ENCODE data around the gene ARL15. TPM values are rescaled to one million over a fixed set of nuclear protein-coding genes. Genes with fewer than 3 reads are reported as not detected.

The ARL15 gene
- total RNA-seq, 3 donors from 2014 or later: 29.0 to 65.0 (median 42.9) TPM

DNA sequence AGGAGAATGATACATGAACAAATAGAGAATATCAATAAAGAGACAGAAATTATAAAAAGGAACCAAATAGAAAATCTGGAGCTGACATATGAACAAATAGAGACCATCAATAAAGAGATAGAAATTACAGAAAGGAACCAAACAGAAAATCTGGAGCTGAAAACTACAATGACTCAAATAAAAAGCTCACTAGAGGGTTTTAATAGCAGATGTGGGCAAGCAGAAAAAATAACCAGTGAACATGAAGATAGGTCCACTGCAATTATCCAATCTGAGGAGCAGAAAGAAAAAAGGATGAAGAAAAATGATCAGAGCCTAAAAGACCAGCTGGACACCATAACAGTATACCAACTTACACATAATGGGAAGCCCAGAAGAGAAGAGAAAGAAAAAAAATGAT is 353.7 kb downstream of the ARL15 start:
- no peaks in the 10 kb centered on the region for H3K4me1 ChIP-seq
- intact Hi-C loops (cut with DNase I; ENCODE audit: low total_unique reads): no loop called here
- TF ChIP-seq POLR2A (IDR thresholded peaks at IDR 0.05) (no peak), POLR2AphosphoS5 (IDR thresholded peaks at IDR 0.05) (no peak)
- TF ChIP-seq, protein P1, sequence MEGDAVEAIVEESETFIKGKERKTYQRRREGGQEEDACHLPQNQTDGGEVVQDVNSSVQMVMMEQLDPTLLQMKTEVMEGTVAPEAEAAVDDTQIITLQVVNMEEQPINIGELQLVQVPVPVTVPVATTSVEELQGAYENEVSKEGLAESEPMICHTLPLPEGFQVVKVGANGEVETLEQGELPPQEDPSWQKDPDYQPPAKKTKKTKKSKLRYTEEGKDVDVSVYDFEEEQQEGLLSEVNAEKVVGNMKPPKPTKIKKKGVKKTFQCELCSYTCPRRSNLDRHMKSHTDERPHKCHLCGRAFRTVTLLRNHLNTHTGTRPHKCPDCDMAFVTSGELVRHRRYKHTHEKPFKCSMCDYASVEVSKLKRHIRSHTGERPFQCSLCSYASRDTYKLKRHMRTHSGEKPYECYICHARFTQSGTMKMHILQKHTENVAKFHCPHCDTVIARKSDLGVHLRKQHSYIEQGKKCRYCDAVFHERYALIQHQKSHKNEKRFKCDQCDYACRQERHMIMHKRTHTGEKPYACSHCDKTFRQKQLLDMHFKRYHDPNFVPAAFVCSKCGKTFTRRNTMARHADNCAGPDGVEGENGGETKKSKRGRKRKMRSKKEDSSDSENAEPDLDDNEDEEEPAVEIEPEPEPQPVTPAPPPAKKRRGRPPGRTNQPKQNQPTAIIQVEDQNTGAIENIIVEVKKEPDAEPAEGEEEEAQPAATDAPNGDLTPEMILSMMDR (IDR thresholded peaks at IDR 0.05): no peak

DNA sequence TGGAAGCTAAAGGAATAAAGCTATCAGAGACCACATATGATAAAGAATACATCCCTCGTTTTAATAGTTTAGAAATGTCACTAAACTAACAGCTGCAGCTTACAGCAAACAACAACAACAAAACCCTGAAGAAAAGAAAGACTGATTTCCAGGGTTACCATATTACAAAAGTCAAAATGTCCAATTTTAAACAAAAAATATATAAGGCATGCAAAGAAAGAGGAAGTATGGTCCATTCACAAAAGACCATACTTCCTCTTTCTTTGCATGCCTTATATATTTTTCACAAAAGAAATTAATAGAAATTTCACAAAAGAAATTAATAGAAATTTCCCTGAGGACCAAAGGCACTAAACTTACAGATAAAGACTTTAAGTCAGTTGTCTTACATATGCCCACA is 354.2 kb downstream of the ARL15 start:
- no peak overlapping the region for H3K27ac ChIP-seq
- no peak for DNase-seq (ENCODE audit: low spot score in 2 of 2)
- H3K4me3 ChIP-seq: no peak overlapping the region
- no peaks in the 10 kb centered on the region for H3K27me3 ChIP-seq
- peaks cover 13 to 14% of the 10 kb centered on the region in 2 donors for H3K9me3 ChIP-seq
- intact Hi-C loops (cut with DNase I; ENCODE audit: low total_unique reads): no loop called here
- H3K36me3 ChIP-seq: no peaks in the 10 kb centered on the region
- TF ChIP-seq, protein P1 (IDR thresholded peaks at IDR 0.05): no peak
- TF ChIP-seq POLR2A (IDR thresholded peaks at IDR 0.05) (no peak), POLR2AphosphoS5 (IDR thresholded peaks at IDR 0.05) (no peak)
- H3K4me1 ChIP-seq: no peaks in the 10 kb centered on the region

More for the DNA sequence above, 353.7 kb downstream of the ARL15 start:
- Histone ChIP-seq H3K36me3 (no peaks in the 10 kb centered on the region), H3K4me3 (no peak overlapping the region), H3K27me3 (no peaks in the 10 kb centered on the region), H3K27ac (no peak overlapping the region), H3K9me3 (peaks cover 13 to 14% of the 10 kb centered on the region in 2 donors)
- no peak for DNase-seq (ENCODE audit: low spot score in 2 of 2)

DNA sequence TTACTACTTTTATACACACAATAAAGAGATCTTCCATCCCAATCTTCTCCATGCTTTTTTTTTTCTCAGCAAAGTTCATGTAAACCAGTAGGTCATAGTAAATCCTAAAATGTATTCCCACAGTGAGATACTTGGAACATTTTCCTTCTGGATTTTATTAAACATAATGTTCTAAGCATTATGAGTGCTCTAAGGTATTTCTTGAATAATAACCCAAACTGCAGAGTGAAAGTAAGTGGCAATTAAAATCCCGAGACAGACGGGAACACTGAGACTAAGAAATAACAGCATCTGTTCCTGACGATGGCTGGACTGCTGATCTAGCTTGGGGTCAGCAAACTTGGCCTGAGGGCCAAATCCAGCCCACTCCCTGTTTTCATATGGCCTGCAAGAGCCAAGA is 359.8 kb downstream of the ARL15 start:
- H3K27me3 ChIP-seq: no peaks in the 10 kb centered on the region
- peaks cover 0 to 3% of the 10 kb centered on the region in 2 donors for H3K4me1 ChIP-seq
- peak overlapping the region in 1 of 2 donors; percentile 48 for H3K27ac ChIP-seq
- no peaks in the 10 kb centered on the region for H3K9me3 ChIP-seq
- no peak for DNase-seq (ENCODE audit: low spot score in 2 of 2)
- H3K36me3 ChIP-seq: no peaks in the 10 kb centered on the region
- intact Hi-C loops (cut with DNase I; ENCODE audit: low total_unique reads): no loop called here
- no peak for TF ChIP-seq POLR2A (IDR thresholded peaks at IDR 0.05)
- no peak for TF ChIP-seq POLR2AphosphoS5 (IDR thresholded peaks at IDR 0.05)
- TF ChIP-seq, protein P1 (IDR thresholded peaks at IDR 0.05): no peak
- H3K4me3 ChIP-seq: no peak overlapping the region

DNA sequence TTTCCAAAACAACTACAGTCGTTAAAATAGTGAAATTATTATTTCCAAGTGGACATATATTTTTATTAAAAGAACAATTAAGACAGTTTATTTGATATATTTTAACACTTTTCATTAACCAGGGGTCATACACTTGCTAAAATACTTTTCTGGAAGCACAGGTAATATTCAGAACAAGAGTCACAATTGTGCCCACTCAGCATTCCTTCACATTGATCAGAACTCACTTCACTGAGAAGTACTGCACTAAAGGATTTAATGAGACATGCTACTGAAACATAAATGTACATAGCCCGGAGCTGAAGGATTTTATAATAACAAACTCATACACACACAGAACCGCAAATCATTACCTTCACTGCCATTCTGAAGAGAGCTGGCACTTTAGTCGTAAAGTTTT is 361.8 kb downstream of the ARL15 start:
- TF ChIP-seq POLR2AphosphoS5 (IDR thresholded peaks at IDR 0.05) (no peak), POLR2A (IDR thresholded peaks at IDR 0.05) (no peak)
- TF ChIP-seq, protein P1 (IDR thresholded peaks at IDR 0.05): no peak
- Histone ChIP-seq H3K27me3 (no peaks in the 10 kb centered on the region), H3K36me3 (no peaks in the 10 kb centered on the region), H3K4me1 (peaks cover 0 to 3% of the 10 kb centered on the region in 2 donors), H3K4me3 (no peak overlapping the region), H3K9me3 (no peaks in the 10 kb centered on the region), H3K27ac (no peak overlapping the region)
- intact Hi-C loops (cut with DNase I; ENCODE audit: low total_unique reads): no loop called here
- DNase-seq (ENCODE audit: low spot score in 2 of 2): no peak

DNA sequence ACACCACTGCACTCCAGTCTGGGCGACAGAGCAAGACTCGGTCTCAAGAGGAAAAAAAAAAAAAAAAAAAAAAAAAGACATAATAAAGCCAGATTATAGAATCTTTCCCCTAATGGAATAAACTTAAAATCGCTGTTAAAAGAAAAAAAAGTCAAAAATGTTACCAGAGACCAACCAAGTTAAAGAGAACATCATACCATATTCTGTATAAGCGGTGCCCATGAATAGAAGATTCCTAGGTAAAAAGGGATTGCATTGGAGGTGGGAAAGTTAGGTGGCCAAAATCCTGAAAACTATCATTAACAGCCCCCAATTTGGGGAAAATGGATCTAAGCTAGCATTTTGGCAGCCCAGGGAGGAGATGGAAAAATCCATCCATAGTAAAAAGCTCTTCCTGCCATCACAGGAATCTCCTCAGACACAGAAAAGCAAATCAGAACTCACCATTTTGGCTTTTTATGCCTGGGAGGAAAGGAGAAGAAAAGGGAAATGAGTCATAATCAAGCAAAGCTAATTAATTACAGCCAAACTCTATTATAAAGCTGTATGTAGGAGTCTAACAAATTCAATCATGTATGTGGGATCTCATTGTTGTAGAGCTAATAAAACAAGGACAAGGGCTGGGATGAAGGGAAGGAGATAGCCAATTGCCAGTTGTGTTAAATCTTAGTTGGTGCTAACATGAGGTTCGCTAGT is 363.8 kb downstream of the ARL15 start:
- H3K9me3 ChIP-seq: no peaks in the 10 kb centered on the region
- H3K27ac ChIP-seq: no peak overlapping the region
- no peaks in the 10 kb centered on the region for H3K27me3 ChIP-seq
- H3K36me3 ChIP-seq: no peaks in the 10 kb centered on the region
- DNase-seq (ENCODE audit: low spot score in 2 of 2): no peak
- H3K4me1 ChIP-seq: peaks cover 0 to 3% of the 10 kb centered on the region in 2 donors
- no peak overlapping the region for H3K4me3 ChIP-seq
- TF ChIP-seq POLR2A (IDR thresholded peaks at IDR 0.05) (no peak), POLR2AphosphoS5 (IDR thresholded peaks at IDR 0.05) (no peak)
- TF ChIP-seq, protein P1 (IDR thresholded peaks at IDR 0.05): no peak
- intact Hi-C loops (cut with DNase I; ENCODE audit: low total_unique reads): no loop called here

Data from breast epithelium (tissue), 4 donors.